Stimulated activated CD4-positive, alpha-beta T cell treated with anti-CD3 and anti-CD28 coated beads, Interleukin-4, amount 100 ng/mL, for 48 hours (primary cell): Measurements from ENCODE around the gene FDXACB1.

Source experiments
- DNase-seq, 2 donors: peaks; one replicate each; pipeline ENCODE4 v3.0.0-alpha.2; 2020; ENCODE audit warnings: low read depth in 2 of 2

Gene FDXACB1

GRCh38 chr11:111846063-111846462, 32.9 kb downstream of the FDXACB1 start:
- no peak for DNase-seq

DNA sequence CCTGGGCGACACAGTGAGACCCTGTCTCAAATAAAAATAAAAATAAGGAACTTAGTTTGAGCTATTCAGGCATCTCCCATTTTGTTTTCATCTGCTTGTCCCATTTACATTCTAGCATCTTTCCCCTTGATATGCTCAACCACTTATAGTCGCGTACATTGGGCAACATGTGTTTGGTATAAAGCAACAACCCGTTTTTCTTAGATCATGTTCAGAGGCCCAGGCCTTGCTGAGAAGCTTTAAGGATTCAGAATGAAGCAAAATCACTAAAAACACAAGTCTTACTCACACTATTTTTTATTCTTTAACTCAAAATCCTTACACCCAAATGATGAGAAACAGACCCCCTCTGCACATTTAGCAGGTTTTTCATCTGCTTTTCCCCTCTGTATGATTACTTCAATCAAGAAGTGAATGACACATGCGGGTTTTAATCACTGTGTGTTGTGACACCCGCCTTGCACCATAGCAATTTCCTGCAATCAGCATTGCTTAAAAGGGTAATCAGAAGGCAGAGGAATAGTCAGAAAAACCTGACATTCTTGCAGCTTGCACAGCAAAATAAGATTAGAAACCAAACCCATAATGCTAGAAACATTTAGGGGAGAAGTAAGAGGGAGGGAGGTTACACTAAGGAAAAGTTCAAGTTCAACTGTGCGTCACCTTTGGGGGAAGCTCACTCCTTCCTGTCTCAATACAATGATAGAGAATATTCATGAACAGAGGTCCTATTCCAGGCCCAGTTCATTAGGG, 33.5 kb downstream of the FDXACB1 start:
- DNase-seq: no peak

DNA sequence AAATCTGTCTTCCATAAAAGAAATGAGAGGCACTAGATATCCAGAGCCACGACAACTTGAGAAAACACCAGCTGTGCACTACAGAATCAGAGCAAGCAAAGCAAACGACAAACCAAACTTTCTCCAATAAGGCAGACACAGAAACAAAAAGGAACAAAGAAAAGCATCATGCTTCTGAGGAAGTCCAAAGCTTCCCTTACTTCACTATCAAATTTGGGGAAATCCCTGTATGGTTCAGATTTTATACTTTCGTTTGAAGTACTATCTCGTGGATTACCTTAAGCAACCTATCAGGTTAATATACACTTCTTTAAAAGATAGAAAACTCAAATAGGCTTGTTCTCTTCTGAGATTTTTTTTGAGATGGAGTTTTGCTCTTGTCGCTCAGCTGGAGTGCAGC, 35.3 kb downstream of the FDXACB1 start:
- no peak for DNase-seq

- DNase-seq: peak; percentile 78 to 91
Measured at GRCh38 chr11:111841370-111842053, 37.5 kb downstream of the FDXACB1 start.

- DNase-seq: no peak
Measured at GRCh38 chr11:111840143-111840542, 38.8 kb downstream of the FDXACB1 start.

GRCh38 chr11:111838054-111838453, 40.9 kb downstream of the FDXACB1 start:
- no peak for DNase-seq

- no peak for DNase-seq
Measured at GRCh38 chr11:111837366-111837891, 41.5 kb downstream of the FDXACB1 start.

DNA sequence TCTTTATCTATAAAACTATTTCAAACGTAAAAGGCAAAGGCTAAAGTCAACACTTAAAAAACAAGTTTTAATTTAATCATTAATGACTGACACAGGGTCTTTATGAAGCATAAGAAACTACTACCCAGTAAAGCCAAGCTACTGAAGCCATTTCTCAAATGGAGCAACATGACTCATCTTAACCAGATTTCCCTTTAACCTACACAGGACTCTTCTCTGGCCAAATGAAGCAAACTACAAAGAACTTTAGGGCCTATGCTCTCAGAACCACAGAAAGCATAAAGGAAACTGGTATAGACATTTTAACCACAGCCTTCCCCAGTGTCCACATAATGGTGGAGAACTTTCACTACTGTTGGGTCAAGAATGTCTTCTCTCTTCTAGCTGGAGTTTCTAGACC, 42.2 kb downstream of the FDXACB1 start:
- DNase-seq: no peak

DNA sequence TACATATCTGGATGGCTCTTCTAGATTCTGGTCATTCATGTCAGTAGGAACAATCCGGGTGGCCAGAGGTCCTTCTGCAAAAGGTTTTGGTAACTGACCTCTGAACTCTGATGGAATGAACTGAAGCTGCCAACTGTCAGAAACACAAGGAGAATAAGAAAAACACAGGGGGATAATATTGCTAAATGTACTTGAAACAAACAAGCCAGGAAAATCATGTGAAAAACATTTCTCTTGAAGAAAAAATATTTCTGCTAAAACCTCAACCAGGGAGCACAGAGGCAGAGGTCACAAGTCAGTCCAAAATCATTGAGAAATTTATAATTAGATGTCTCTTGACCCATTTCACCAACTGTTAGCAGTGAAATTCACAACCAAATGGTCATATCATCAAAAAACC, 42.8 kb downstream of the FDXACB1 start:
- DNase-seq: no peak

GRCh38 chr11:111835665-111836064, 43.3 kb downstream of the FDXACB1 start:
- no peak for DNase-seq

DNA sequence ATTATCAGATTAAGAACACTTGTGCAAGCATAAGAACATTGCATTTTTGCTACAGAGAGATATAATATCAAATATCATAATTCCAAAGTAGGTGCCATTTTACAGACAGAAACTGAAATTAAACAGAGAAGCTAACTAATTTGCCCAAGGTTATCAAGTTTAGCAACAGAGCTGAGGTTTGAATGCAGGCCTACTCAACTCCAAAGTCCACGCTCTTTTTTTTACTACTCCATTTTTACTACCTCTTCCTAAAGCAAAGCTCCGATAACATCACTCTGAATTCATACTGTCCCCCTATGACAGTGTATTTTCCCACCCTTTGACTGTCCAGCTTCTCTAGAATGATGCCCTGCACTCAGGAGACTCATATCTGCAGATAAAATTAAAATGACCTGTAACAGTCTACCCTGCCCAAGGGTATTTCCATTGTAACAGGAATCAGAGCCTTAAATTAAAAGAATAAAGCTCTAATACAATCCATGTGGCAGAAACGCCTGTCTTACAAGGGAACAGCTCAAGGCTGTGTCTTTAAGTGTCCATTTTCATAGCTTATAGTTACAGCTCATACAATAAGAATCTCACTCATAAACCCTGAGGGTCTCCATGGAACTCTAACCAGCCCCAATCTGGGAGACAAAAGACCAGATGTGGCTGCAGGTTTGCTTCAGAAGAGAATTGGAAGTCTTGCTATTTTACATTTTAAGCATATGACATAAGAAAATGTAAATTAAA, 44.4 kb downstream of the FDXACB1 start:
- no peak for DNase-seq

- no peak for DNase-seq
Measured at GRCh38 chr11:111833524-111833923, 45.4 kb downstream of the FDXACB1 start.

DNA sequence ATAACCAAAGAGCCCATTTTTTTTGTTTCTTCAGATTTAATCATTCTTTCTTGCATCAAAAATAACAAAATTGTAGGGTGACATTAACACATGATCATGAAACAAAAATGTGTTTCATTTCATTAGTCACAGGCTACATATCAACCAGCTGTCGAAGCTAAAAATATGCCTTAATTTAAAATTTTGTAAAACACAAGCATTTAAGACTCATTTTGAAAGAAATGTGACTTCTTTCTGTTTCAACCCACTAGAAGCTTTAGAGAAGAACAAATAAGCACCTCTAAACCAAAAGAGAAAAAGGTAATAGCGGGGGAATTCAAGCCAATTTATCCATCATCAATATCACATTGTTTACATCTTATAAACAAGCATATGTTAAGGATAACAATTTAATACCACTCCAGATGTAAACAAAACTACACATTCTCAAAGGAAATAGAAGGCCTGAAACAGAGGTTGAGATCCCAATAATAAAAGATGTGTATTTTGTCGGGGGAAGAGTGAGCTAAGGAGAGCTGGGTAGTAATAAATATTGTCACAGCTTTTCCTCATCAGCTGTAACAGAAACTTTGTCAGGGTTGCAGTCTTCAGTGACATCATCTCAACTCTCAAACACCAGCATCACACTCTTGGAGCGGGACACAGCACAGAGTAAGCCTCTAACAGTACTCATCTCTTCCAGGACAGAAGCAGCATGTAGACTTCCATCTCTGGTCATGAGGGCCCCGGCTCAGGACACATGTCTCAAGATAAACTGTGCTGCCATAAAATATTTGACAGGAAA, 49.6 kb downstream of the FDXACB1 start:
- no peak for DNase-seq

DNA sequence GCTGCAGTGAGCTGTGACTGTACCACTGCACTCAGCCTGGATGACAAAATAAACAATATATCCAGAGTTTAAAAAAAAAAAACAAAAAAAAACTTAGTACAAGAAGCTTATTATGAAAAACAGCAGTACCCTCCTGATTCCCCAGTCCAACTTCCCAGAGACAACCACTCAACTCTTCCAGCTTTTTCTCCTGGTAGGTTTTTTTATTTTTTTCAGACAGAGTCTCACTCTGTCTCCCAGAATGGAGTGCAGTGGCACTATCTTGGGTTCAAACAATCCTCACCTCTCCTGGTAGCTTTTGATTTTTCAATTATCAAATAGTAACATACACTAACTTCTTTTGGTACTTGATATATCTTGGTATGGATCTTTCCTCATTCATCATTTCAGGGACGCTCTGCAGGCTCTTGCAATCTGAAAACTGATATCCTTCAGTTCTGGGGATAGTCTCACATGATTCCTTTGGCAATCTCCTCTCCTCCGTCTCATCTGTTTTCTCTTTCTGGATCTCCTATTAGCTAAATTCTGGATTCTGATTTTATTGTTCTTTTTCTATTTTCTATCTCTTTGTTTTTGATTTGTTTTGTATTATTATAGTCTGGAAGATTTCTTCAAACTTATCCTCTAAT, 52.5 kb downstream of the FDXACB1 start:
- DNase-seq: no peak
